Nephron (organoid): Measurements from ENCODE around the gene DNAH2.
A peak's percentile ranks its signal among the peaks of the same experiment; 100 is the strongest.

Source experiments
- H3K27ac Mint-ChIP-seq, 3 experiments: 2 replicates each; pipeline ENCODE4 v1.8.0; 2020; ENCODE audit warnings: mixed read lengths in 3 of 3, mild to moderate bottlenecking in 2 of 3, moderate library complexity in 1 of 3
- H3K27me3 Mint-ChIP-seq: 2 replicates; pipeline ENCODE4 v1.8.0; 2021; ENCODE audit warnings: low read depth, mild to moderate bottlenecking, moderate library complexity, mixed read lengths
- H3K36me3 Mint-ChIP-seq: 2 replicates; pipeline ENCODE4 v1.8.0; 2020; ENCODE audit warnings: low read depth, mixed read lengths
- H3K4me1 Mint-ChIP-seq: 2 replicates; pipeline ENCODE4 v1.8.0; 2020; ENCODE audit warnings: mixed read lengths
- H3K4me3 Mint-ChIP-seq, 3 experiments: 2 replicates each; pipeline ENCODE4 v1.8.0; 2020; ENCODE audit warnings: mild to moderate bottlenecking in 3 of 3, mixed read lengths in 3 of 3, moderate library complexity in 2 of 3
- H3K9me3 Mint-ChIP-seq: 2 replicates; pipeline ENCODE4 v1.8.0; 2020; ENCODE audit warnings: mixed read lengths
- TF ChIP-seq, protein P1 (sequence below), 3 experiments: fragments of 200-600 bp; sonication (generic); IDR thresholded peaks; one replicate each; pipeline ENCODE4 v1.5.0; 2021; ENCODE audit warnings: antibody characterized with exemption in 3 of 3; ENCODE audit not compliant: unreplicated experiment in 3 of 3

The DNAH2 gene

DNA sequence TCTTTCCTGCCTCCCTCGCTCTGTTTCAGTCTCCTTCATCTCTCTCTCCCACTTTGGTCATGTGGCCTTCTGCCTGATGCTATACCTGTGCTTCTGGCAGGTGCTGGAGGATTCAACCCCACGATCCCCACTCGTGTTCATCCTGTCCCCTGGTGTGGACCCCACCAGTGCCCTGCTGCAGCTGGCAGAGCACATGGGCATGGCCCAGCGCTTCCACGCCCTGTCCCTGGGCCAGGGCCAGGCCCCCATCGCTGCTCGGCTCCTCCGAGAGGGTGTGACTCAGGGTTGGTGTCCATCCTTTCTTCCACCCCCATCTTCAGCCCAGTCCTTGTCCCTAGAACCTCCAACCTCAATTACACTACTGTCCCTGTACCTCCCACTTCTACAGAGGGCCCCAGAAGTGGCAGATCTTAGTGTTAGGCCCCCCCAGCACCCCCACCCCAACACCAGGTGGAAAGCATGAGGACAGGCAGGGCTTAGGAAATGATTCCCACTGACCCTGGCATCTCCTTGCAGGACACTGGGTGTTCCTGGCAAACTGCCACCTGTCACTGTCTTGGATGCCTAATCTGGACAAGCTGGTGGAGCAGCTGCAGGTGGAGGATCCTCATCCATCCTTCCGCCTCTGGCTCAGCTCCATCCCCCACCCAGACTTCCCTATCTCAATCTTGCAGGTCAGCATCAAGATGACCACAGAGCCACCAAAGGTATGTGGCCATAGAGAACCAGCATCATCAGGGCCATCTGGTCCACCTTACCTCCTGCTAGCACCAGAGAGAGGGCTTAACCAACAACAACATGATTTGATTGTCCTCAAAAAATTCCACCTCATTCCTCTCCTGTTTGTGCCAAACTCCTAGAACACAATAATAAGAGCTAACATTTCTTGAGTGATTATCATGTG, 106.7 kb downstream of the DNAH2 start:
- Mint-ChIP-seq H3K27me3 (peaks cover 58% of the 10 kb centered on the region), H3K36me3 (no peaks in the 10 kb centered on the region), H3K4me1 (peaks cover 6% of the 10 kb centered on the region), H3K9me3 (no peaks in the 10 kb centered on the region), H3K4me3 (no peak overlapping the region), H3K27ac (no peak overlapping the region)
- TF ChIP-seq, protein P1, sequence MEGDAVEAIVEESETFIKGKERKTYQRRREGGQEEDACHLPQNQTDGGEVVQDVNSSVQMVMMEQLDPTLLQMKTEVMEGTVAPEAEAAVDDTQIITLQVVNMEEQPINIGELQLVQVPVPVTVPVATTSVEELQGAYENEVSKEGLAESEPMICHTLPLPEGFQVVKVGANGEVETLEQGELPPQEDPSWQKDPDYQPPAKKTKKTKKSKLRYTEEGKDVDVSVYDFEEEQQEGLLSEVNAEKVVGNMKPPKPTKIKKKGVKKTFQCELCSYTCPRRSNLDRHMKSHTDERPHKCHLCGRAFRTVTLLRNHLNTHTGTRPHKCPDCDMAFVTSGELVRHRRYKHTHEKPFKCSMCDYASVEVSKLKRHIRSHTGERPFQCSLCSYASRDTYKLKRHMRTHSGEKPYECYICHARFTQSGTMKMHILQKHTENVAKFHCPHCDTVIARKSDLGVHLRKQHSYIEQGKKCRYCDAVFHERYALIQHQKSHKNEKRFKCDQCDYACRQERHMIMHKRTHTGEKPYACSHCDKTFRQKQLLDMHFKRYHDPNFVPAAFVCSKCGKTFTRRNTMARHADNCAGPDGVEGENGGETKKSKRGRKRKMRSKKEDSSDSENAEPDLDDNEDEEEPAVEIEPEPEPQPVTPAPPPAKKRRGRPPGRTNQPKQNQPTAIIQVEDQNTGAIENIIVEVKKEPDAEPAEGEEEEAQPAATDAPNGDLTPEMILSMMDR (IDR thresholded peaks at IDR 0.05; ENCODE audit: unreplicated experiment in 3 of 3) = no peak

DNA sequence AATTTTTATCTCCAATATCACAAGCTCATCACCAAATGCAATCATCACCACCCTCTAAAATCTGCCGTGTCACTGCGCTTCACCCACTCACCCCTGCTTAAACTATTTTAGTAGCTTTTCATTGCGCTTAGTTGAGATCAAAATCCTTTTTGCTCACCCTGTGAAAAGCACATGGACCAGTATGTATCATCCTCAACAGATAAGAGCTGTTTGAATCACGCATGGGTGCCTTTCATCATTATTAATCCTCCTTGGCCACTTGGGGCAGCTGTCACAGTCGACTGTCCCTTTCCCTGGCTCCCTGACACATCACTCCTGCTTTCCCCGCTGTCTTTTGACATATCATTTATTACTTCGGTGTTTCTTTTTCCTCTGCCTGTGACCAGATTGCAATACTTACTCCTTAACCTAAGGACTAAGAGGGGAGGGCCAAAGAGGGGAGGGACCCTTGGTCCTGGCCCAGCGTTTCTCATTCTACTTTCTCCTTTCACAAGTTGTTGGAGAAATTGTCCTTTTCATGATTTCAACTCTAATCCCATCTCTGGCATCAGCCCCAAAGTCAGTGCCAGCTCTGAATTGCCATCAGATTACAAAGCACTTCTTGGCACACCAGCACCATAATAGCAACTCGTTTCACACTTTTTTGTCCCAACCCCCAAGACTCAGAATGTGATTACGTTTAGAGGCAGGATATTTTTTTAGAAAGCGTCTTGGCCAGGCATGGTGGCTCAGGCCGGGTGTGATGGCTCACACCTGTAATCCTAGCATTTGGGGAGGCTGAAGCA, 107.9 kb downstream of the DNAH2 start:
- no peak overlapping the region for H3K4me3 Mint-ChIP-seq
- H3K9me3 Mint-ChIP-seq = no peaks in the 10 kb centered on the region
- H3K4me1 Mint-ChIP-seq = peaks cover 6% of the 10 kb centered on the region
- TF ChIP-seq, protein P1 (IDR thresholded peaks at IDR 0.05; ENCODE audit: unreplicated experiment in 3 of 3) = peak in 1 of 3 experiments; percentile 16
- H3K36me3 Mint-ChIP-seq = no peaks in the 10 kb centered on the region
- H3K27ac Mint-ChIP-seq = no peak overlapping the region
- H3K27me3 Mint-ChIP-seq = peaks cover 51% of the 10 kb centered on the region

DNA sequence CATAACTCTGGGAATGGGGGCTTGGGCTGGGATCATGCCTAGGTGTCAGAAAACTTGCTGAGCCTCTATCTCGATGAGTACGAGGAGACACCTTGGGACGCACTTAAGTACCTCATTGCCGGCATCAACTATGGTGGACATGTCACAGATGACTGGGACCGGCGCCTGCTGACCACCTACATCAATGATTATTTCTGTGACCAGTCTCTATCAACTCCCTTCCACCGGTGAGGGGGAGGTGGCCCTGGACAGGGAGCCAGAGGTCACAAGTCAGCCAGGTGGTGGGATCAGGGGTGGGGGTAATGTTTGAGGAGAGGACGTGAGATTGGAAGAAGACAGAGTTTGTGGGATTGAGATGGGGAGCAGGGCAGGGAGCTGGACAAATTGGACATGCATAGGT, 113.1 kb downstream of the DNAH2 start:
- Mint-ChIP-seq H3K4me3 (no peak overlapping the region), H3K27me3 (peaks cover 41% of the 10 kb centered on the region), H3K4me1 (peaks cover 8% of the 10 kb centered on the region), H3K27ac (no peak overlapping the region), H3K9me3 (no peaks in the 10 kb centered on the region), H3K36me3 (no peaks in the 10 kb centered on the region)
- TF ChIP-seq, protein P1 (IDR thresholded peaks at IDR 0.05; ENCODE audit: unreplicated experiment in 3 of 3) = no peak

DNA sequence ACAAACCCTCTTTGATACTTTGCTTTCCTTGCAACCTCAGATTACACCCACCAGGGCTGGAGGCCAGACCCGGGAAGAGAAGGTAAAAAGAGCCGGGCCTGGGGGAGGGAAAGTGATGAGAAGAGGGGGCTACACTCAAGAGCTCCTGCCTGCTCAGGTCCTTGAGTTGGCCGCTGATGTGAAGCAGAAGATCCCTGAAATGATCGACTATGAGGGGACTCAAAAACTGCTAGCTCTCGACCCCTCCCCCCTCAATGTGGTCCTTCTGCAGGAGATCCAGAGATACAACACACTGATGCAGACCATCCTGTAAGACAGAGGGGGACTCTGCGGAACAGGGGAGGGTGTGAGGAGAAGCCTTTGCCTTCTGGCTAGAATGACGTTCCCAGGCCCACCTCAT, 113.7 kb downstream of the DNAH2 start:
- TF ChIP-seq, protein P1 (IDR thresholded peaks at IDR 0.05; ENCODE audit: unreplicated experiment in 3 of 3) = no peak
- no peaks in the 10 kb centered on the region for H3K9me3 Mint-ChIP-seq
- peaks cover 40% of the 10 kb centered on the region for H3K27me3 Mint-ChIP-seq
- peak overlapping the region in 1 of 3 experiments; percentile 82 for H3K27ac Mint-ChIP-seq
- no peak overlapping the region for H3K4me3 Mint-ChIP-seq
- peaks cover 8% of the 10 kb centered on the region for H3K4me1 Mint-ChIP-seq
- no peaks in the 10 kb centered on the region for H3K36me3 Mint-ChIP-seq

DNA sequence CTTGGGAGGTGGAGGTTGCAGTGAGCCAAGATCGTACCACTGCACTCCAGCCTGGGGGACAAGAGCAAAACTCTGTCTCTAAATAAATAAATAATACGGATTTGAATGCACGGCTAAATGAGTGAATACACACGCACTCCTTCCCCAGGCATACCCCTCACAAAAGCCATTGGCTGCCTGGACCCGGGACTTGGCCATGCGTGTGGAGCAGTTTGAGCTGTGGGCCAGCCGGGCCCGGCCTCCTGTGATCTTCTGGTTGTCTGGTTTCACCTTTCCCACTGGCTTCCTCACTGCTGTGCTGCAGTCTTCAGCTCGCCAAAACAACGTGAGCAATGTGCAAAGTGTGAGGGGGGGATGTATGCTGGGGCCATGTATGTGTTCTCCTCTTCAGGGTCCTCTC, 114.9 kb downstream of the DNAH2 start:
- peak overlapping the region; percentile 25 to 94 (median 45) for H3K4me3 Mint-ChIP-seq
- no peaks in the 10 kb centered on the region for H3K36me3 Mint-ChIP-seq
- peaks cover 16% of the 10 kb centered on the region for H3K4me1 Mint-ChIP-seq
- peak overlapping the region in 1 of 3 experiments; percentile 13 for H3K27ac Mint-ChIP-seq
- no peaks in the 10 kb centered on the region for H3K9me3 Mint-ChIP-seq
- TF ChIP-seq, protein P1 (IDR thresholded peaks at IDR 0.05; ENCODE audit: unreplicated experiment in 3 of 3) = no peak
- H3K27me3 Mint-ChIP-seq = peaks cover 31% of the 10 kb centered on the region
